Spleen (tissue), 13 donors: Measurements from ENCODE around the gene PHOX2B. TPM values are rescaled to one million over a fixed set of nuclear protein-coding genes. Genes with fewer than 3 reads are reported as not detected.

Experiments
- DNase-seq: peaks from one replicate; pipeline ENCODE4 v3.0.0-alpha.2; 2020
- H3K27ac ChIP-seq, 8 donors: fragments of 200-600 bp; sonication (generic) in 7 of 8; 1 replicate in 4 of 8; 2 replicates in 4 of 8; pipeline versions ENCODE4 v1.5.0 to v1.8.0; 2016 to 2021; ENCODE audit warnings: inconsistent platforms in 4 of 8, mild to moderate bottlenecking in 4 of 8, moderate library complexity in 1 of 8
- H3K27me3 ChIP-seq, 7 donors: fragments of 200-600 bp; sonication (generic) in 6 of 7; replicated peaks in 1 of 7; 1 replicate in 4 of 7; 2 replicates in 3 of 7; pipeline versions ENCODE4 v1.5.0 to v1.8.0; 2016 to 2021; ENCODE audit warnings: inconsistent platforms in 3 of 7, mild to moderate bottlenecking in 1 of 7
- H3K36me3 ChIP-seq, 6 donors: fragments of 200-600 bp; sonication (generic) in 5 of 6; 1 replicate in 4 of 6; 2 replicates in 2 of 6; pipeline versions ENCODE4 v1.5.0 to v1.8.0; 2016 to 2021; ENCODE audit warnings: inconsistent platforms in 2 of 6
- H3K4me1 ChIP-seq, 6 donors: fragments of 200-600 bp; sonication (generic) in 5 of 6; 1 replicate in 3 of 6; 2 replicates in 3 of 6; pipeline versions ENCODE4 v1.5.0 to v1.8.0; 2016 to 2021; ENCODE audit warnings: inconsistent platforms in 3 of 6
- H3K4me3 ChIP-seq, 8 donors: fragments of 200-600 bp; sonication (generic) in 7 of 8; 1 replicate in 4 of 8; 2 replicates in 4 of 8; pipeline versions ENCODE4 v1.5.0 to v1.8.0; 2016 to 2021; ENCODE audit warnings: inconsistent platforms in 4 of 8, mild to moderate bottlenecking in 4 of 8, moderate library complexity in 2 of 8
- H3K9me3 ChIP-seq, 8 donors: fragments of 200-600 bp; sonication (generic) in 7 of 8; 1 replicate in 4 of 8; 2 replicates in 4 of 8; pipeline versions ENCODE4 v1.5.0 to v1.8.0; 2016 to 2021; ENCODE audit warnings: inconsistent platforms in 4 of 8
- POLR2A ChIP-seq, 3 donors: fragments of 450-650 bp; IDR thresholded peaks; one replicate each; pipeline ENCODE4 v1.5.1; 2017; ENCODE audit warnings: antibody characterized with exemption in 3 of 3, mild to moderate bottlenecking in 1 of 3
- POLR2AphosphoS5 ChIP-seq, 3 donors: sonication (generic); formaldehyde crosslinking; IDR thresholded peaks; one replicate each; pipeline ENCODE4 v1.5.1; 2017; ENCODE audit warnings: antibody characterized with exemption in 3 of 3
- WGBS, 5 donors: extraction: QIAGEN DNeasy Blood & Tissue Kit in 3 of 5; methylation state at CpG; one replicate each; pipeline versions ENCODE4 v1.1.5 to v1.1.7; 2013 to 2018; 5-methylcytosine and 5-hydroxymethylcytosine counted together
- intact Hi-C: fragments of 100-400 bp; cut with DNase I; formaldehyde crosslinking; loops from one replicate; pipeline ENCODE4 v1.15.0; 2023; ENCODE audit warnings: low total_unique reads
- long read RNA-seq, 2 donors: transcript quantifications; one replicate each; lab custom pipeline, GENCODE V29; 2026
- polyA plus RNA-seq, 3 donors: library from polyadenylated mRNA; stranded (reverse); fragments of 200-250 nt; gene quantifications; one replicate each; pipeline ENCODE4 v1.2.1, GENCODE V29; 2013
- total RNA-seq, 7 donors: library from RNA; depleted of rRNA in 3 of 7; stranded (reverse); fragments of >200 nt in 3 of 7; fragmentation: NEBNext Ultra II Directional in 4 of 7; extraction: Animal tissue kit (Norgen Biotek cat#: 25700) in 4 of 7; gene quantifications; one replicate each; pipeline versions ENCODE4 v1.1.0 to v1.2.1, GENCODE V29; 2016 to 2021
- TF ChIP-seq, protein P1 (sequence below), 11 experiments: fragments of 200-600 bp in 7 of 11; fragments of 450-650 bp in 4 of 11; sonication (generic) in 4 of 11; IDR thresholded peaks in 8 of 11; conservative IDR thresholded peaks in 3 of 11; 1 replicate in 7 of 11; 2 replicates in 4 of 11; pipeline versions ENCODE4 v1.4.0 to v1.8.0; 2016 to 2021; ENCODE audit warnings: antibody characterized with exemption in 11 of 11, inconsistent platforms in 4 of 11, mild to moderate bottlenecking in 1 of 11
- donor health status: healthy with polysubstance abuse.
- donor health status: DM: no; HTN: no; CAD: no; lungs with moderate emphysema.
- donor health status: DM: no; HTN: no; CAD: no.
- donor health status: Bipolar disorder and iron deficiency.
- donor health status: healthy.
- donor health status: DM: no; HTN: no; CAD: no.
- donor health status: DM: yes; HTN: yes; CAD: no.

Gene PHOX2B
- total RNA-seq (not detected), polyA plus RNA-seq (under 1 TPM in 1 of 3 donors, not detected in 2; 0.03 TPM)
- long read RNA-seq, donor 1: 0 reads
- long read RNA-seq, donor 2: 0 reads

DNA sequence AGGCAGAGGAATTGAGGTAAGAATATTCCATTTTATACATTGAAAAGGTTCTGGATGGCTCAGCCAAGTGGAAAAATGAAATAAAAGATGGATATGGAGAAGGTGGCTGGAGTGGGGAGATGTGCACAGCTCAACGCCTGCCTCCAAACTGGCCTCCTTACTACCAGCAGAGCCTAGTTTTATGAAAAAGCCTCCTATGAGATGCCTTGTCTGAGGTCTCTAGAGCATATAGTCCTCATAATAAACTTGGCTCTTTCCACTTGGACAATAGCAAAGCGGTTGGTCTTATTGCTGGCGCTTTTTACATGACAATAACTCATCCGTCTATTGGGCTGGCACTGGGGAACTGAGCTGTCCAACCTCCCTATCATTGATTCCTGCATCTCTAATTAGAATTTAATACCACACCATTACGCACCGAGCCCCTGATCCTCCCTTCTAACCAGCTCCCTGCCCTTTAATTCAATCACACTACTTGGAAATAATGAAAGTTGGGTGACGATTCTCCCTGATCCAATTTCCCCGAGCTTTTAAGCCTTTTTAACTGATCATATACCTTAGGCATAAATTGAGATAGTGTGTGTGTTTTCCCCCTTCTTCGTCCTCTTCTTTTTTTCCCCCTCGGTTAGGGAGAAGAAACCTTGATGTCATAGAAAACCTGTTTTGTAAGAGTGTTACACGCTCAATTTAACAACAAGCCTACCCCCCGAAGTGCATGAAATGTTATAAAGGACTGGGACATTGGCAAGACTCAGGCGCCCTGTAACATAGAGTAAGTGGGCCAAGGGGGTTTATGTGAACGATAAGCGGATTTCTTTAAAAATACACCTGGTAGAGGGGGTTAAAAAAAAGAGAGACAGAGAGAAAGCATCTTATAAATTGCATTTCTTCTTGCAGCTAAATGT lies at the start of gene PHOX2B:
TSS of gene PHOX2B (minus strand) at position 155 of the 905 bp plus-strand sequence. CDS start at position 40, 115 bp downstream.
- Histone ChIP-seq H3K36me3 (no peaks in the 10 kb centered on the region), H3K4me3 (peak within 1 kb of the TSS in 2 of 8 donors; percentile 11), H3K9me3 (peaks cover 0 to 6% (median 0%) of the 10 kb centered on the region in 8 donors), H3K27ac (no peak within 1 kb of the TSS), H3K4me1 (peaks cover 0 to 41% (median 17%) of the 10 kb centered on the region in 6 donors), H3K27me3 (peaks cover 17 to 100% (median 95%) of the 10 kb centered on the region in 7 donors)
- intact Hi-C loops: no loop called here
- WGBS, 5 donors: 8 to 12% (median 10%) methylated on average over 15 of the region's 15 CpGs
- TF ChIP-seq POLR2A (IDR thresholded peaks at IDR 0.05) (no peak), POLR2AphosphoS5 (IDR thresholded peaks at IDR 0.05) (no peak)
- TF ChIP-seq, protein P1, sequence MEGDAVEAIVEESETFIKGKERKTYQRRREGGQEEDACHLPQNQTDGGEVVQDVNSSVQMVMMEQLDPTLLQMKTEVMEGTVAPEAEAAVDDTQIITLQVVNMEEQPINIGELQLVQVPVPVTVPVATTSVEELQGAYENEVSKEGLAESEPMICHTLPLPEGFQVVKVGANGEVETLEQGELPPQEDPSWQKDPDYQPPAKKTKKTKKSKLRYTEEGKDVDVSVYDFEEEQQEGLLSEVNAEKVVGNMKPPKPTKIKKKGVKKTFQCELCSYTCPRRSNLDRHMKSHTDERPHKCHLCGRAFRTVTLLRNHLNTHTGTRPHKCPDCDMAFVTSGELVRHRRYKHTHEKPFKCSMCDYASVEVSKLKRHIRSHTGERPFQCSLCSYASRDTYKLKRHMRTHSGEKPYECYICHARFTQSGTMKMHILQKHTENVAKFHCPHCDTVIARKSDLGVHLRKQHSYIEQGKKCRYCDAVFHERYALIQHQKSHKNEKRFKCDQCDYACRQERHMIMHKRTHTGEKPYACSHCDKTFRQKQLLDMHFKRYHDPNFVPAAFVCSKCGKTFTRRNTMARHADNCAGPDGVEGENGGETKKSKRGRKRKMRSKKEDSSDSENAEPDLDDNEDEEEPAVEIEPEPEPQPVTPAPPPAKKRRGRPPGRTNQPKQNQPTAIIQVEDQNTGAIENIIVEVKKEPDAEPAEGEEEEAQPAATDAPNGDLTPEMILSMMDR (IDR thresholded peaks at IDR 0.05 in 8 of 11, conservative IDR thresholded peaks at IDR 0.05 in 3 of 11): no peak
- no peak for DNase-seq

DNA sequence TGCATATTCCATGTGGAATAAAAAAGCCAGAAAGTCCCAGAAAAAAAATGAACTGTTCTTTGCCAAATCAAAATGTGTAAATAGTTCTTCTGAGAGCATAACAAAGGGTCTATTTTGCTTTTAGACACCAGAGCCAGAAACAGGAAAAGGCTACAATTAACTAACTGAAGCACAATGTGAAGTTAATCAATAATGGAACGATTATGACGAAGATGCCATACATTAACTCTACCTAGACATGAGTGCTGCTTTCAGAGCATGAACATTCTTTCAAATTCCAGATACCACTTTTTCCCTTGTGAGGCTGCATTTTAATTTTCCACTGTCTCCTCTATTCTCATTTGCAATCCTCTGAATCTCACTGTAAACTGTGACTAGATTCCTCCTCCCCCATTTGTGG lies 48.7 kb upstream of the PHOX2B start:
- Histone ChIP-seq H3K4me3 (no peak overlapping the region), H3K27me3 (peaks cover 0 to 31% (median 0%) of the 10 kb centered on the region in 7 donors), H3K4me1 (no peaks in the 10 kb centered on the region), H3K27ac (no peak overlapping the region), H3K9me3 (no peaks in the 10 kb centered on the region), H3K36me3 (no peaks in the 10 kb centered on the region)
- TF ChIP-seq POLR2AphosphoS5 (IDR thresholded peaks at IDR 0.05): no peak
- TF ChIP-seq, protein P1 (IDR thresholded peaks at IDR 0.05 in 8 of 11, conservative IDR thresholded peaks at IDR 0.05 in 3 of 11): no peak
- TF ChIP-seq POLR2A (IDR thresholded peaks at IDR 0.05): no peak
- no peak for DNase-seq
- intact Hi-C loops: no loop called here
- 52 to 70% (median 60%) methylated on average over 2 of the region's 2 CpGs for WGBS, 5 donors

- Histone ChIP-seq H3K36me3 (no peaks in the 10 kb centered on the region), H3K27me3 (peaks cover 0 to 30% (median 0%) of the 10 kb centered on the region in 7 donors), H3K4me3 (no peak overlapping the region), H3K9me3 (no peaks in the 10 kb centered on the region), H3K27ac (no peak overlapping the region), H3K4me1 (no peaks in the 10 kb centered on the region)
- intact Hi-C loops: no loop called here
- no peak for DNase-seq
- WGBS, 5 donors: 14 to 37% (median 21%) methylated on average over 8 of the region's 8 CpGs
- TF ChIP-seq POLR2AphosphoS5 (IDR thresholded peaks at IDR 0.05) (no peak), POLR2A (IDR thresholded peaks at IDR 0.05) (no peak)
- TF ChIP-seq, protein P1 (IDR thresholded peaks at IDR 0.05 in 8 of 11, conservative IDR thresholded peaks at IDR 0.05 in 3 of 11): no peak
Observed at GRCh38 chr4:41796545-41797210, 48.2 kb upstream of the PHOX2B start.
